ENCODE results near the gene KLK12.

The KLK12 gene

DNA sequence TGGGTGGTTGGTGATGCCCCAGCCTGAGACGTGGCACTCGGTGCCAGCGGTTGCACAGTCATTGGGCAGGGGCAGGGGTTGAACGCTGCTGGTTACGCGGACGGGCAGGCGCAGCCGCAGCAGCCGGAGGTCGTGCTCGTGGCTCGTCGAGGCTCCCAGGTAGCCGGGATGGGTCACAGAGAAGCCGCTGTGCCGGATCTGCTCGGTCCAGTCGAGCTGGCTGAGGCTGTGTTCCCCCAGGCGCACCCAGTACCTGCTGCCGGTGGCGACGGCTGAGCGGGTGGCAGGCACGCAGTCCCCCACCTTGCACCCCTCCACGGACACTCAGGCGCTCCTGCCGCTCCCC, 2.9 kb downstream of the KLK12 start:
- H3K4me3 ChIP-seq (replicated peaks in 1 of 2; ENCODE audit: low read depth in 2 of 2, low read length in 2 of 2), result no peak overlapping the region
- no peak for DNase-seq (ENCODE audit: low read depth in 2 of 2)
- TF ChIP-seq, protein P1, sequence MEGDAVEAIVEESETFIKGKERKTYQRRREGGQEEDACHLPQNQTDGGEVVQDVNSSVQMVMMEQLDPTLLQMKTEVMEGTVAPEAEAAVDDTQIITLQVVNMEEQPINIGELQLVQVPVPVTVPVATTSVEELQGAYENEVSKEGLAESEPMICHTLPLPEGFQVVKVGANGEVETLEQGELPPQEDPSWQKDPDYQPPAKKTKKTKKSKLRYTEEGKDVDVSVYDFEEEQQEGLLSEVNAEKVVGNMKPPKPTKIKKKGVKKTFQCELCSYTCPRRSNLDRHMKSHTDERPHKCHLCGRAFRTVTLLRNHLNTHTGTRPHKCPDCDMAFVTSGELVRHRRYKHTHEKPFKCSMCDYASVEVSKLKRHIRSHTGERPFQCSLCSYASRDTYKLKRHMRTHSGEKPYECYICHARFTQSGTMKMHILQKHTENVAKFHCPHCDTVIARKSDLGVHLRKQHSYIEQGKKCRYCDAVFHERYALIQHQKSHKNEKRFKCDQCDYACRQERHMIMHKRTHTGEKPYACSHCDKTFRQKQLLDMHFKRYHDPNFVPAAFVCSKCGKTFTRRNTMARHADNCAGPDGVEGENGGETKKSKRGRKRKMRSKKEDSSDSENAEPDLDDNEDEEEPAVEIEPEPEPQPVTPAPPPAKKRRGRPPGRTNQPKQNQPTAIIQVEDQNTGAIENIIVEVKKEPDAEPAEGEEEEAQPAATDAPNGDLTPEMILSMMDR (IDR thresholded peaks at IDR 0.05; ENCODE audit: low read depth, low read length), result no peak

DNA sequence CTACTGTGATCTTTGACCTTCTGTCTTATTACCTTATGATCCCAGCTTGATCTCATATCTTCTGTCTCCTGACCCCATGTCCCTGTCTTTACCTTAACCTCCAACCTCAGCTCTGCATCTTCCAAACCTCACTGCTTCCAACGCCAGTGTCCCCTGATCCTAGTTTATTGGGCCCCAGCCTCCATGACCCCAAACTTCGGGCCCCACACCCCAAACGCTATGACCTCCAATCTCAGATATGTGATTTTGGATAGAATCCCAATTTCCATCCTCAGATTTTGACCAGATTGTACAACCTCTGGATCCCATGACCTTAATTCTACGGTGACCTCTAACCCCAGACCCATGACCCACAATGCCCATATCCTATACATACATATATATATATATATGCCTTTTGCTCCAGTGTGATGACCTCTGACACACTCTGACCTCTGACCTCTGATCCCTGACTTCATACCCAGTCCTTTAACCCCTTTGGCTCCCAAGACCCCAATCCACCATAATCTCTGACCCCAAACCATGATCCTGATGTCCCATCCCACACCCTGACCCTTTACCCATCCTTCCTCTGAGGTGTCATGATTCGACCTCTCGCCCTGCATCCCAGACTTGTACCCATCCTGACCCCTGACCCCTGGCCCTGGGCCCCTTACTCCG, 3.5 kb downstream of the KLK12 start:
- no peak for DNase-seq (ENCODE audit: low read depth in 2 of 2)
- no peak overlapping the region for H3K4me3 ChIP-seq (replicated peaks in 1 of 2; ENCODE audit: low read depth in 2 of 2, low read length in 2 of 2)
- TF ChIP-seq, protein P1 (IDR thresholded peaks at IDR 0.05; ENCODE audit: low read depth, low read length), result no peak

GRCh38 chr19:51030631-51031030, 4.2 kb downstream of the KLK12 start:
- DNase-seq (ENCODE audit: low read depth in 2 of 2), result no peak
- no peak overlapping the region for H3K4me3 ChIP-seq (replicated peaks in 1 of 2; ENCODE audit: low read depth in 2 of 2, low read length in 2 of 2)
- TF ChIP-seq, protein P1 (IDR thresholded peaks at IDR 0.05; ENCODE audit: low read depth, low read length), result no peak

- no peak overlapping the region for H3K4me3 ChIP-seq (replicated peaks in 1 of 2; ENCODE audit: low read depth in 2 of 2, low read length in 2 of 2)
- TF ChIP-seq, protein P1 (IDR thresholded peaks at IDR 0.05; ENCODE audit: low read depth, low read length), result no peak
- no peak for DNase-seq (ENCODE audit: low read depth in 2 of 2)
These were observed 5.1 kb downstream of the KLK12 start for GRCh38 chr19:51029718-51030117.

- no peak overlapping the region for H3K4me3 ChIP-seq (replicated peaks in 1 of 2; ENCODE audit: low read depth in 2 of 2, low read length in 2 of 2)
- DNase-seq (ENCODE audit: low read depth in 2 of 2), result no peak
- TF ChIP-seq, protein P1 (IDR thresholded peaks at IDR 0.05; ENCODE audit: low read depth, low read length), result no peak
These were observed 6.9 kb downstream of the KLK12 start for GRCh38 chr19:51027873-51028272.

GRCh38 chr19:51027126-51027806, 7.5 kb downstream of the KLK12 start:
- DNase-seq (ENCODE audit: low read depth in 2 of 2), result no peak
- H3K4me3 ChIP-seq (replicated peaks in 1 of 2; ENCODE audit: low read depth in 2 of 2, low read length in 2 of 2), result no peak overlapping the region
- TF ChIP-seq, protein P1 (IDR thresholded peaks at IDR 0.05; ENCODE audit: low read depth, low read length), result no peak

- H3K4me3 ChIP-seq (replicated peaks in 1 of 2; ENCODE audit: low read depth in 2 of 2, low read length in 2 of 2), result no peak within 1 kb of the TSS
- TF ChIP-seq, protein P1 (IDR thresholded peaks at IDR 0.05; ENCODE audit: low read depth, low read length), result no peak
- no peak for DNase-seq (ENCODE audit: low read depth in 2 of 2)
These were observed 8.3 kb downstream of the KLK12 start, which contains the start of gene KLK11 for GRCh38 chr19:51026554-51026831. KLK11 (minus strand) TSS chr19:51026616; CDS start chr19:51025631, 985 bp downstream.

Measured in cardiac fibroblast (primary cell).